ENCODE measurements around the gene SLC25A25.

SLC25A25 gene

DNA sequence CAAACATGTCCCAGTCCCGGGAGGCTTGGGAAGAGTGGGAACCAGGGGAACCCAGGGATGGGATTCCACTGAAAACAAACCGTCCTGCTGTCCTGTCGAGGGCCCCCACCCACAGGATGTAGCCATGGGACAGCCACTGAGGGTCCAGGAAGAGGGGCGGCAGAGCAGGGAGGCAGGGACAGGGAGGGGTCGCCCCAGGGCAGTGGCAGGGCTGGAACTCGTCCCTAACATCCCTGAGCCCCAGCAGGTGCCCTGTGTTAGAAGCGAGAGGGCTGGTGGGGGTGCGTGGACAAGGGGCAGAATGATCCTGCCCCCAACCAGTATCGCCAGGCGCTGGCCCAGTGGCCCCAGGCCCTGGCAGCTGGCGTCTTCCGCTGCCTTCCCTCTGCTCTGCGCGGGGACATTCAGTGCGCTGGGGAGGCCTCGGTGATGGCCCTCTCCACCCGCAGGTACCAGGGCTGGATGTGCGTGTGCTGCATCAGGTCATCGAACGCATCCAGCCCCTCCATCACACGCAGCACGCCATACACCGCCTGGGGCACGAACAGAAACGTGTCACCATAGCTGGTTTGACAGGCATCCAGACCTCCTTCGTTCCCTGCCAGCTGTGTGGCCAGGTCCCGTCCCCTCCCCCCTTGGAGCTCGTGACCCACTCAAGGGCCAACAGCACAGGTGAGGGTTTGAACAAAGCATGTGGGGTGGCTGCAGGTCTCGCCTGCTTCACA is 52.9 kb downstream of the SLC25A25 start:
- Histone ChIP-seq H2BK5ac (ENCODE audit: low read length) (no peak overlapping the region), H2BK15ac (replicated peaks; ENCODE audit: low read depth) (no peak overlapping the region), H4K5ac (ENCODE audit: low read length) (no peak overlapping the region), H3K18ac (ENCODE audit: low read length) (no peak overlapping the region), H3K79me1 (ENCODE audit: low read length) (peaks cover 6% of the 10 kb centered on the region), H4K8ac (ENCODE audit: low read depth, low read length) (no peak overlapping the region), H3K36me3 (ENCODE audit: control insufficient read depth, insufficient read depth, low read length) (no peaks in the 10 kb centered on the region), H3K4me3 (ENCODE audit: low read length) (no peak overlapping the region), H3K79me2 (ENCODE audit: control insufficient read depth, insufficient read depth, low read length) (peaks cover 3% of the 10 kb centered on the region), H3K4me2 (ENCODE audit: low read length) (no peak overlapping the region), H2BK120ac (ENCODE audit: low read depth, low read length) (no peak overlapping the region), H3K9ac (ENCODE audit: low read length) (no peak overlapping the region), H3K4me1 (ENCODE audit: control insufficient read depth, low read depth, low read length) (peaks cover 3% of the 10 kb centered on the region), H3K23ac (ENCODE audit: low read length) (no peak overlapping the region), H3K4ac (ENCODE audit: low read depth, low read length) (no peak overlapping the region), H2AK5ac (ENCODE audit: low read length) (no peak overlapping the region), H3K27ac (ENCODE audit: low read depth, low read length) (no peak overlapping the region), H3K56ac (ENCODE audit: low read length) (no peak overlapping the region), H3K27me3 (ENCODE audit: insufficient read depth, low read length, poor library complexity) (no peaks in the 10 kb centered on the region)
- WGBS (ENCODE audit: extremely low coverage, insufficient coverage, low lambda C conversion rate): no CpG with 5 or more reads among the region's 29 CpGs
- no peak for DNase-seq

DNA sequence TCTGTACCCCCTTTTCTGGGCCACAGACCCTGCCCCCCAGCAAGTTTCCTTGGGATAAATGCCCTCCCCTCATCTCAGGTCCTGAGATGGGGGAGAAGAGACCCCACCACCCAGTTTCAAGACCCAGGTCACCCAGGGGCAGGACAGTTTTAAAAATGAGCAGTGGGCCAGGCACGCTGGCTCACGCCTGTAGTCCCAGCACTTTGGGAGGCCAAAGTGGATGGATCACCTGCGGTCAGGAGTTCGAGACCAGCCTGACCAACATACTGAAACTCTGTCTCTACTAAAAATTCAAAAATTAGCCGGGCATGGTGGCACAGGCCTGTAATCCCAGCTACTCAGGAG is 53.4 kb downstream of the SLC25A25 start:
- H3K36me3 ChIP-seq (ENCODE audit: control insufficient read depth, insufficient read depth, low read length): no peaks in the 10 kb centered on the region
- H2BK120ac ChIP-seq (ENCODE audit: low read depth, low read length): no peak overlapping the region
- H2BK5ac ChIP-seq (ENCODE audit: low read length): no peak overlapping the region
- DNase-seq: no peak
- no peak overlapping the region for H3K4me3 ChIP-seq (ENCODE audit: low read length)
- no CpG with 5 or more reads among the region's 5 CpGs for WGBS (ENCODE audit: extremely low coverage, insufficient coverage, low lambda C conversion rate)
- H2AK5ac ChIP-seq (ENCODE audit: low read length): no peak overlapping the region
- no peak overlapping the region for H3K9ac ChIP-seq (ENCODE audit: low read length)
- H3K79me1 ChIP-seq (ENCODE audit: low read length): peaks cover 10% of the 10 kb centered on the region
- H4K5ac ChIP-seq (ENCODE audit: low read length): no peak overlapping the region
- H2BK15ac ChIP-seq (replicated peaks; ENCODE audit: low read depth): no peak overlapping the region
- H3K18ac ChIP-seq (ENCODE audit: low read length): no peak overlapping the region
- H3K27ac ChIP-seq (ENCODE audit: low read depth, low read length): no peak overlapping the region
- no peak overlapping the region for H3K4ac ChIP-seq (ENCODE audit: low read depth, low read length)
- peaks cover 9% of the 10 kb centered on the region for H3K79me2 ChIP-seq (ENCODE audit: control insufficient read depth, insufficient read depth, low read length)
- no peaks in the 10 kb centered on the region for H3K27me3 ChIP-seq (ENCODE audit: insufficient read depth, low read length, poor library complexity)
- peaks cover 3% of the 10 kb centered on the region for H3K4me1 ChIP-seq (ENCODE audit: control insufficient read depth, low read depth, low read length)
- H3K56ac ChIP-seq (ENCODE audit: low read length): no peak overlapping the region
- no peak overlapping the region for H3K4me2 ChIP-seq (ENCODE audit: low read length)
- no peak overlapping the region for H3K23ac ChIP-seq (ENCODE audit: low read length)
- no peak overlapping the region for H4K8ac ChIP-seq (ENCODE audit: low read depth, low read length)

DNA sequence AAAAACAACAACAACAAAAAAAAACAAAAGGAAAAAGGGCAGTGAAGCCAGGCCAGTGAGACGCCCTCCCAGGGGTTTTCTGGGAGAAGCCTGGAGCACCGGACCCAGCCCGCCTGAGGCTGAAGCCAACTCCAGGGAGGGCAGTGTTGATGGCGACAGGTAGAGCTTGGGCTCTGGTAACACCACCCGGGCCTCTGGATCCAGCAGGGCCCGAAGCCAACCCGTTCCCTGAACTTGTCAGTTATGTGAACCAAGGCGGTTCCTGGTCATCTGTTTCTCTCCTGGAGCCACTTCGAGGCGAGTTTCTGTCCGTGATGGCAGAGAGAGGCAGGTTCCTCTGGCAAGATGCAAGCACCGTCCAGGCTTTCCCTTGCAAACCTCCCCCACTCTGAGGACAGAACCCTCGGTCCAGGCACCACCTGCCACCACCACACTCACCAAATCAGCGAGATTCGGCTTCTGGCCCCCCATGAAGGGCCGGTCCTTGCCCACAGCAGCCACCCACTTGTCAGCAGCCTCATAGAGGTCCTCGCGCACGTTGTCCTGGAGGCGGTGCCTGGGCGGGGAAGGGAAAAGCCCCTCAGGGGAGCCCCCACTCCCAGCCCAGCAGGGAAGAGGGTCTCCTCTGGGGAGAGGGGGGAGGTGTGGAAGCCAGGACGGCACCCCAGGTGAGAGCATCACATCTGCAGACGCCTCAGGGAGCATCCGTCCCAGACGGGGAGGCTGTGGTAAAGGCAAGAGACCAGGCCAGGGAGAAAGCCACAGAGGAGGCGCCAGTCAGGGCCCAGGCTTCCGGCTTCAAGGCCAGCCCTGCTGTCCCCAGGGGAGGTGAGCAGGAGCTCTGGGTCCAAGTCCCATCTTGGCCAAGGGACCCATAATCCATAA is 54.1 kb downstream of the SLC25A25 start:
- Histone ChIP-seq H3K4ac (ENCODE audit: low read depth, low read length) (no peak overlapping the region), H3K56ac (ENCODE audit: low read length) (no peak overlapping the region), H3K9ac (ENCODE audit: low read length) (no peak overlapping the region), H4K5ac (ENCODE audit: low read length) (no peak overlapping the region), H3K4me3 (ENCODE audit: low read length) (no peak overlapping the region), H2BK5ac (ENCODE audit: low read length) (no peak overlapping the region), H3K18ac (ENCODE audit: low read length) (no peak overlapping the region), H3K36me3 (ENCODE audit: control insufficient read depth, insufficient read depth, low read length) (no peaks in the 10 kb centered on the region), H3K79me2 (ENCODE audit: control insufficient read depth, insufficient read depth, low read length) (peaks cover 13% of the 10 kb centered on the region), H3K23ac (ENCODE audit: low read length) (no peak overlapping the region), H3K4me2 (ENCODE audit: low read length) (no peak overlapping the region), H3K27me3 (ENCODE audit: insufficient read depth, low read length, poor library complexity) (no peaks in the 10 kb centered on the region), H3K27ac (ENCODE audit: low read depth, low read length) (no peak overlapping the region), H4K8ac (ENCODE audit: low read depth, low read length) (no peak overlapping the region), H2BK120ac (ENCODE audit: low read depth, low read length) (no peak overlapping the region), H2BK15ac (replicated peaks; ENCODE audit: low read depth) (no peak overlapping the region), H3K79me1 (ENCODE audit: low read length) (peaks cover 10% of the 10 kb centered on the region), H3K4me1 (ENCODE audit: control insufficient read depth, low read depth, low read length) (peaks cover 3% of the 10 kb centered on the region), H2AK5ac (ENCODE audit: low read length) (no peak overlapping the region)
- DNase-seq: no peak
- WGBS (ENCODE audit: extremely low coverage, insufficient coverage, low lambda C conversion rate): no CpG with 5 or more reads among the region's 27 CpGs

DNA sequence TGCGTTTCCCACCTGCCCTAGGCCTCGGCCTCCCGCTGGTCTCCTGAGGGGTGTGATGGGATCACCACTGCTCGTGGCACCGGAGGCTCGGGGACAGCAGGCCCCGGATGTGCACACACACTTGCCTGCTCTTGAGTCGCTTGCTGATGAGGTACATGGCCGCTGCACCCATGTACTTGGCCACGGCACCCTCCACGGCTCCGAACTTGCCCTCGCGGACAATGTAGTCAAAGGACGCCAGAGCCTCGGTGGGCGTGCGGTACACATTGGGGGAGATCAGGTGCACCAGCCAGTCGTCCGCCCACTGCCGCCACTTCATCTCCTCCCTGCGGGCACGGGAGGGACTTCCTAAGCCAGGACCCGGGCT is 54.8 kb downstream of the SLC25A25 start:
- Histone ChIP-seq H3K36me3 (ENCODE audit: control insufficient read depth, insufficient read depth, low read length) (no peaks in the 10 kb centered on the region), H2AK5ac (ENCODE audit: low read length) (no peak overlapping the region), H3K27ac (ENCODE audit: low read depth, low read length) (no peak overlapping the region), H3K4me3 (ENCODE audit: low read length) (no peak overlapping the region), H3K56ac (ENCODE audit: low read length) (no peak overlapping the region), H4K5ac (ENCODE audit: low read length) (no peak overlapping the region), H2BK120ac (ENCODE audit: low read depth, low read length) (no peak overlapping the region), H2BK5ac (ENCODE audit: low read length) (no peak overlapping the region), H3K27me3 (ENCODE audit: insufficient read depth, low read length, poor library complexity) (no peaks in the 10 kb centered on the region), H3K9ac (ENCODE audit: low read length) (no peak overlapping the region), H3K4me2 (ENCODE audit: low read length) (no peak overlapping the region), H3K79me1 (ENCODE audit: low read length) (peaks cover 10% of the 10 kb centered on the region), H3K18ac (ENCODE audit: low read length) (no peak overlapping the region), H3K23ac (ENCODE audit: low read length) (no peak overlapping the region), H3K4me1 (ENCODE audit: control insufficient read depth, low read depth, low read length) (peaks cover 3% of the 10 kb centered on the region), H3K4ac (ENCODE audit: low read depth, low read length) (no peak overlapping the region), H4K8ac (ENCODE audit: low read depth, low read length) (no peak overlapping the region), H3K79me2 (ENCODE audit: control insufficient read depth, insufficient read depth, low read length) (peaks cover 16% of the 10 kb centered on the region), H2BK15ac (replicated peaks; ENCODE audit: low read depth) (no peak overlapping the region)
- WGBS (ENCODE audit: extremely low coverage, insufficient coverage, low lambda C conversion rate): no CpG with 5 or more reads among the region's 24 CpGs
- DNase-seq: no peak

DNA sequence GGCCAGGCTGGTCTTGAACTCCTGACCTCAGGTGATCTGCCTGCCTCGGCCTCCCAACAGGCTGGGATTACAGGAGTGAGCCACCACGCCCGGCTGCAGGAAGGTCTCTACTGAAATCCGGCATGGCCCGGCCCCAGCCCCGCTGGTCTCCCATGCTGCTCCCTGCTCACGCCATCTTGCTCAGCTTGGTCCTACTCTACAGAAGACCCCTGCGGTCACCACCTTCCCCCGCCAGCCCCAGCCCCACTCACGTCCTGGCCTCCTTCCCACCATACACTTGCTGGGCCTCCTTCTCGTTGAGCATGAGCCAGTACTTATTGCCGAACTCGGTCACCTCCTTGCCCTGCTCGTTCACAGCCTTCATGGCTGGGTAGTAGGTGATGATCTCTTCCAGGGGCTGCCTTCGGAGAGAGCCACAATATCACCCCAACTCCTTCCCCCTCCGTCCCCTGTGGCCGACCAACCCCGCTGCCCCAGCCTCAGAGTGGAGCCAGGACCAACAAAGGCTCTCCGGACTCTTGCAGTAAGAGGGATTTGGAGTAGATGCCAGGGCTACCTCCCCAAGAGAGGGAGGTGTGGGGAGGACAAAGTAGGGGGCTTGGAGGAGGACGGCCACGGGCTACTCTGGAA is 55.5 kb downstream of the SLC25A25 start:
- Histone ChIP-seq H3K36me3 (ENCODE audit: control insufficient read depth, insufficient read depth, low read length) (no peaks in the 10 kb centered on the region), H3K4me1 (ENCODE audit: control insufficient read depth, low read depth, low read length) (no peaks in the 10 kb centered on the region), H3K27me3 (ENCODE audit: insufficient read depth, low read length, poor library complexity) (no peaks in the 10 kb centered on the region), H2AK5ac (ENCODE audit: low read length) (no peak overlapping the region), H3K4me3 (ENCODE audit: low read length) (no peak overlapping the region), H3K4ac (ENCODE audit: low read depth, low read length) (no peak overlapping the region), H3K4me2 (ENCODE audit: low read length) (no peak overlapping the region), H2BK120ac (ENCODE audit: low read depth, low read length) (no peak overlapping the region), H2BK5ac (ENCODE audit: low read length) (no peak overlapping the region), H3K79me2 (ENCODE audit: control insufficient read depth, insufficient read depth, low read length) (peaks cover 16% of the 10 kb centered on the region), H4K5ac (ENCODE audit: low read length) (no peak overlapping the region), H3K56ac (ENCODE audit: low read length) (no peak overlapping the region), H3K23ac (ENCODE audit: low read length) (no peak overlapping the region), H4K8ac (ENCODE audit: low read depth, low read length) (no peak overlapping the region), H3K79me1 (ENCODE audit: low read length) (peaks cover 10% of the 10 kb centered on the region), H3K18ac (ENCODE audit: low read length) (no peak overlapping the region), H3K27ac (ENCODE audit: low read depth, low read length) (no peak overlapping the region), H3K9ac (ENCODE audit: low read length) (no peak overlapping the region), H2BK15ac (replicated peaks; ENCODE audit: low read depth) (no peak overlapping the region)
- no peak for DNase-seq
- no CpG with 5 or more reads among the region's 21 CpGs for WGBS (ENCODE audit: extremely low coverage, insufficient coverage, low lambda C conversion rate)
